ENCODE results near the gene ZNF462. TPM values are rescaled to one million over a fixed set of nuclear protein-coding genes. Genes with fewer than 3 reads are reported as not detected.

ZNF462 gene
- total RNA-seq, 1 donor from 2014 or later: 154 TPM

GRCh38 chr9:107043886-107044285 lies 180.9 kb downstream of the ZNF462 start:
- no peak overlapping the region for H3K27ac Mint-ChIP-seq
- no peaks in the 10 kb centered on the region for H3K36me3 Mint-ChIP-seq
- TF ChIP-seq, protein P1, sequence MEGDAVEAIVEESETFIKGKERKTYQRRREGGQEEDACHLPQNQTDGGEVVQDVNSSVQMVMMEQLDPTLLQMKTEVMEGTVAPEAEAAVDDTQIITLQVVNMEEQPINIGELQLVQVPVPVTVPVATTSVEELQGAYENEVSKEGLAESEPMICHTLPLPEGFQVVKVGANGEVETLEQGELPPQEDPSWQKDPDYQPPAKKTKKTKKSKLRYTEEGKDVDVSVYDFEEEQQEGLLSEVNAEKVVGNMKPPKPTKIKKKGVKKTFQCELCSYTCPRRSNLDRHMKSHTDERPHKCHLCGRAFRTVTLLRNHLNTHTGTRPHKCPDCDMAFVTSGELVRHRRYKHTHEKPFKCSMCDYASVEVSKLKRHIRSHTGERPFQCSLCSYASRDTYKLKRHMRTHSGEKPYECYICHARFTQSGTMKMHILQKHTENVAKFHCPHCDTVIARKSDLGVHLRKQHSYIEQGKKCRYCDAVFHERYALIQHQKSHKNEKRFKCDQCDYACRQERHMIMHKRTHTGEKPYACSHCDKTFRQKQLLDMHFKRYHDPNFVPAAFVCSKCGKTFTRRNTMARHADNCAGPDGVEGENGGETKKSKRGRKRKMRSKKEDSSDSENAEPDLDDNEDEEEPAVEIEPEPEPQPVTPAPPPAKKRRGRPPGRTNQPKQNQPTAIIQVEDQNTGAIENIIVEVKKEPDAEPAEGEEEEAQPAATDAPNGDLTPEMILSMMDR (IDR thresholded peaks at IDR 0.05; ENCODE audit: unreplicated experiment): no peak
- H3K4me3 Mint-ChIP-seq: no peak overlapping the region
- H3K4me1 Mint-ChIP-seq: peaks cover 15% of the 10 kb centered on the region
- no peak for DNase-seq (ENCODE audit: low spot score in 2 of 2, unreplicated experiment in 2 of 2)
- no peaks in the 10 kb centered on the region for H3K27me3 Mint-ChIP-seq (ENCODE audit: low read depth)
- no peaks in the 10 kb centered on the region for H3K9me3 Mint-ChIP-seq

GRCh38 chr9:107044872-107045271 lies 181.9 kb downstream of the ZNF462 start:
- DNase-seq (ENCODE audit: low spot score in 2 of 2, unreplicated experiment in 2 of 2): no peak
- H3K9me3 Mint-ChIP-seq: no peaks in the 10 kb centered on the region
- no peak overlapping the region for H3K4me3 Mint-ChIP-seq
- no peaks in the 10 kb centered on the region for H3K36me3 Mint-ChIP-seq
- no peak overlapping the region for H3K27ac Mint-ChIP-seq
- no peaks in the 10 kb centered on the region for H3K27me3 Mint-ChIP-seq (ENCODE audit: low read depth)
- TF ChIP-seq, protein P1 (IDR thresholded peaks at IDR 0.05; ENCODE audit: unreplicated experiment): no peak
- peaks cover 13% of the 10 kb centered on the region for H3K4me1 Mint-ChIP-seq

- TF ChIP-seq, protein P1 (IDR thresholded peaks at IDR 0.05; ENCODE audit: unreplicated experiment): no peak
- Mint-ChIP-seq H3K9me3 (peaks cover 4% of the 10 kb centered on the region), H3K27ac (no peak overlapping the region), H3K36me3 (no peaks in the 10 kb centered on the region), H3K4me1 (peaks cover 13% of the 10 kb centered on the region), H3K27me3 (ENCODE audit: low read depth) (no peaks in the 10 kb centered on the region), H3K4me3 (no peak overlapping the region)
- no peak for DNase-seq (ENCODE audit: low spot score in 2 of 2, unreplicated experiment in 2 of 2)
These were observed 183.7 kb downstream of the ZNF462 start for GRCh38 chr9:107046692-107047091.

GRCh38 chr9:107049046-107049802 lies 186.3 kb downstream of the ZNF462 start:
- DNase-seq (ENCODE audit: low spot score in 2 of 2, unreplicated experiment in 2 of 2): no peak
- H3K4me3 Mint-ChIP-seq: no peak overlapping the region
- peak overlapping the region; percentile 22 for H3K27ac Mint-ChIP-seq
- TF ChIP-seq, protein P1 (IDR thresholded peaks at IDR 0.05; ENCODE audit: unreplicated experiment): no peak
- peaks cover 4% of the 10 kb centered on the region for H3K9me3 Mint-ChIP-seq
- peaks cover 10% of the 10 kb centered on the region for H3K4me1 Mint-ChIP-seq
- H3K36me3 Mint-ChIP-seq: no peaks in the 10 kb centered on the region
- H3K27me3 Mint-ChIP-seq (ENCODE audit: low read depth): no peaks in the 10 kb centered on the region

- DNase-seq (ENCODE audit: low spot score in 2 of 2, unreplicated experiment in 2 of 2): no peak
- H3K9me3 Mint-ChIP-seq: peaks cover 4% of the 10 kb centered on the region
- no peak overlapping the region for H3K27ac Mint-ChIP-seq
- TF ChIP-seq, protein P1 (IDR thresholded peaks at IDR 0.05; ENCODE audit: unreplicated experiment): no peak
- H3K27me3 Mint-ChIP-seq (ENCODE audit: low read depth): no peaks in the 10 kb centered on the region
- H3K4me1 Mint-ChIP-seq: peaks cover 10% of the 10 kb centered on the region
- no peak overlapping the region for H3K4me3 Mint-ChIP-seq
- H3K36me3 Mint-ChIP-seq: no peaks in the 10 kb centered on the region
These were observed 186.8 kb downstream of the ZNF462 start for GRCh38 chr9:107049803-107050184.
